ENCODE measurements around the gene SMCO2. TPM values are rescaled to one million over a fixed set of nuclear protein-coding genes. Genes with fewer than 3 reads are reported as not detected.

Gene SMCO2
- polyA plus RNA-seq, 3 donors, result 17.4 TPM; not detected in 2

DNA sequence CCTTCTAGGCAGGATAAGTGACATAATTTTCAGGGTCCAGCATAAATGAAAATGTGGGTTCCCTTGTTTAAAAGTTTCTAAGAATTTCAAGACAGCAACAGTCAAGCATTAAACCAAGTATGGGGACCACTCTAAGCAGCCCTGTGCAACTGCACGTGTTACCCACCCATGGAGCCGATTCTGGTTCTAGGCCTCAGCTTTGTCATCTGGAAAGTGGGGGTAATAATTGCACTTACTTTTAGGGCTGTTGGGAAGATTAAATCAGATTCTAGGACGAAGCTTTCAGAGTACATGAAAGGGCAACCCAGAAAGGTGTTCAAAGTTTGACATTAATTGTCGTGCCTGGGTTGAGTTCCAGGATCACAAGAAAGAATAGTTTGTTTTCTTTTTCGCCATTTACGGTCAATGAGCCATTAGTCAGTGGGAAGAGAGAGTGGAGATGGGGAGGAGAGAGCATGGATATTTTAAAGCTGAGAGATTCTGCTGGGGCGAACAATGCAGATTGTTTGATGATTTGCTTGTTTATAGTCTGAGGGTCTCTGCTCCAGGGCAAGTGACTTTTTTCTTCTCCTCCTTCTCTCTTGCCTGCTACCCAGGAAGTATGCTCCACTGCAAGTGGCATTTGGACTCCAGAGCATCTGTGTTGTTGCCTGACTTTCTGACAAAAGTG, 66.8 kb downstream of the SMCO2 start:
- no peak overlapping the region for H3K27ac ChIP-seq (ENCODE audit: low read depth in 1 of 2, low read length in 2 of 2)
- no peak overlapping the region for H3K4me2 ChIP-seq (replicated peaks; ENCODE audit: extremely low read depth, low read length, poor library complexity, severe bottlenecking)
- H3K36me3 ChIP-seq (replicated peaks in 1 of 2; ENCODE audit: control insufficient read depth in 1 of 2, insufficient read depth in 2 of 2, low read length in 2 of 2), result no peaks in the 10 kb centered on the region
- Mint-ChIP-seq H3K27me3 (ENCODE audit: low read depth in 3 of 3) (peaks cover 0 to 2% (median 0%) of the 10 kb centered on the region in 3 donors), H3K4me1 (no peaks in the 10 kb centered on the region), H3K36me3 (no peaks in the 10 kb centered on the region), H3K4me3 (no peak overlapping the region), H3K27ac (peak overlapping the region in 1 of 7 donors; percentile 38), H3K9me3 (peaks cover 0 to 1% (median 0%) of the 10 kb centered on the region in 7 donors)
- intact Hi-C loops (cut with micrococcal nuclease), result no loop called here
- no peaks in the 10 kb centered on the region for H3K9me3 ChIP-seq (replicated peaks in 1 of 2; ENCODE audit: control insufficient read depth in 1 of 2, insufficient read depth in 1 of 2, low read length in 2 of 2)
- H3K4me3 ChIP-seq (replicated peaks in 1 of 3; ENCODE audit: low read depth in 2 of 3, low read length in 3 of 3), result no peak overlapping the region
- no peaks in the 10 kb centered on the region for H3K27me3 ChIP-seq (ENCODE audit: control insufficient read depth in 2 of 2, insufficient read depth in 2 of 2, low read length in 2 of 2)
- WGBS (ENCODE audit: insufficient coverage), result 97% methylated on average over 4 of the region's 7 CpGs
- no peaks in the 10 kb centered on the region for H3K79me2 ChIP-seq (ENCODE audit: insufficient read depth, low read length)
- DNase-seq, result no peak
- no peaks in the 10 kb centered on the region for H3K4me1 ChIP-seq (ENCODE audit: control insufficient read depth in 1 of 2, insufficient read depth in 2 of 2, low read length in 2 of 2)
- H4K20me1 ChIP-seq (ENCODE audit: insufficient read depth, low read length), result no peaks in the 10 kb centered on the region
- H2AFZ ChIP-seq (ENCODE audit: insufficient read depth, low read depth, low read length, poor library complexity, severe bottlenecking), result no peak overlapping the region
- TF ChIP-seq CTCF (IDR thresholded peaks at IDR 0.05), result no peak
- H3K9ac ChIP-seq (ENCODE audit: insufficient read depth, low read length, poor library complexity, severe bottlenecking), result no peak overlapping the region

- Histone ChIP-seq H4K20me1 (ENCODE audit: insufficient read depth, low read length) (no peaks in the 10 kb centered on the region), H3K4me3 (replicated peaks in 1 of 3; ENCODE audit: low read depth in 2 of 3, low read length in 3 of 3) (no peak overlapping the region)
- no peaks in the 10 kb centered on the region for H3K36me3 Mint-ChIP-seq
Measured at GRCh38 chr12:27515671-27516070, 69.1 kb downstream of the SMCO2 start.

More at GRCh38 chr12:27515671-27516070, 69.1 kb downstream of the SMCO2 start:
- WGBS (ENCODE audit: insufficient coverage), result 100% methylated on average over 2 of the region's 9 CpGs
- Mint-ChIP-seq H3K4me1 (no peaks in the 10 kb centered on the region), H3K4me3 (no peak overlapping the region), H3K27me3 (ENCODE audit: low read depth in 3 of 3) (peaks cover 0 to 2% (median 0%) of the 10 kb centered on the region in 3 donors), H3K27ac (no peak overlapping the region), H3K9me3 (peaks cover 0 to 1% (median 0%) of the 10 kb centered on the region in 7 donors)
- no peaks in the 10 kb centered on the region for H3K9me3 ChIP-seq (replicated peaks in 1 of 2; ENCODE audit: control insufficient read depth in 1 of 2, insufficient read depth in 1 of 2, low read length in 2 of 2)
- no peaks in the 10 kb centered on the region for H3K79me2 ChIP-seq (ENCODE audit: insufficient read depth, low read length)
- no peaks in the 10 kb centered on the region for H3K4me1 ChIP-seq (ENCODE audit: control insufficient read depth in 1 of 2, insufficient read depth in 2 of 2, low read length in 2 of 2)
- no peak overlapping the region for H3K4me2 ChIP-seq (replicated peaks; ENCODE audit: extremely low read depth, low read length, poor library complexity, severe bottlenecking)
- no peak overlapping the region for H3K27ac ChIP-seq (ENCODE audit: low read depth in 1 of 2, low read length in 2 of 2)
- no peak for TF ChIP-seq CTCF (IDR thresholded peaks at IDR 0.05)
- no peaks in the 10 kb centered on the region for H3K36me3 ChIP-seq (replicated peaks in 1 of 2; ENCODE audit: control insufficient read depth in 1 of 2, insufficient read depth in 2 of 2, low read length in 2 of 2)
- intact Hi-C loops (cut with micrococcal nuclease), result no loop called here
- no peak for DNase-seq
- no peaks in the 10 kb centered on the region for H3K27me3 ChIP-seq (ENCODE audit: control insufficient read depth in 2 of 2, insufficient read depth in 2 of 2, low read length in 2 of 2)
- H2AFZ ChIP-seq (ENCODE audit: insufficient read depth, low read depth, low read length, poor library complexity, severe bottlenecking), result no peak overlapping the region
- no peak overlapping the region for H3K9ac ChIP-seq (ENCODE audit: insufficient read depth, low read length, poor library complexity, severe bottlenecking)
